Endothelial cell of umbilical vein (primary cell): ENCODE measurements around the gene BNC2.

Experiments used
- CTCF ChIP-seq, 2 donors: IDR thresholded peaks; 1 replicate in 1 of 2; 2 replicates in 1 of 2; pipeline ENCODE4 v1.5.1; 2011; ENCODE audit warnings: low read length in 2 of 2, mild to moderate bottlenecking in 2 of 2, moderate library complexity in 2 of 2, control low read depth in 1 of 2, inconsistent platforms in 1 of 2, low read depth in 1 of 2; ENCODE audit not compliant: insufficient read depth in 1 of 2; ENCODE audit errors: extremely low read depth in 1 of 2
- GATA2 ChIP-seq: IDR thresholded peaks from 2 replicates; pipeline ENCODE4 v1.7.0; 2011; ENCODE audit warnings: low read depth, mild to moderate bottlenecking, moderate library complexity, mixed read lengths, low read length; ENCODE audit not compliant: insufficient read length, insufficient read depth
- MYC ChIP-seq: IDR thresholded peaks from one replicate; pipeline ENCODE4 v1.6.1; 2011; ENCODE audit warnings: mild to moderate bottlenecking, low read depth, low read length
- POLR2A ChIP-seq: IDR thresholded peaks from 2 replicates; pipeline ENCODE4 v1.6.1; 2012; ENCODE audit warnings: low read depth, mild to moderate bottlenecking, control low read depth, low read length
- POLR2AphosphoS5 ChIP-seq: IDR thresholded peaks from 2 replicates; pipeline ENCODE4 v1.6.1; 2012; ENCODE audit warnings: low read depth, mild to moderate bottlenecking, control low read depth, low read length, moderate library complexity; ENCODE audit not compliant: insufficient read depth

GRCh38 chr9:16461137-16461840 lies 409.2 kb downstream of the BNC2 start:
- TF ChIP-seq CTCF (IDR thresholded peaks at IDR 0.05; ENCODE audit: extremely low read depth in 1 of 2, insufficient read depth in 1 of 2, low read depth in 1 of 2, low read length in 2 of 2) = no peak
- TF ChIP-seq POLR2A = no peak
- TF ChIP-seq POLR2AphosphoS5 = no peak
- TF ChIP-seq GATA2 = no peak
- no peak for TF ChIP-seq MYC
